ENCODE measurements around the gene KRT39.

GRCh38 chr17:40944531-40944930 is 22.2 kb downstream of the KRT39 start:
- no peak for TF ChIP-seq POLR2A (IDR thresholded peaks at IDR 0.05)
- TF ChIP-seq CTCF (IDR thresholded peaks at IDR 0.05 in 4 of 5, conservative IDR thresholded peaks at IDR 0.05 in 1 of 5), result no peak
